Caco-2 (cell line): ENCODE measurements around the gene BPIFB4. TPM values are rescaled to one million over a fixed set of nuclear protein-coding genes. Genes with fewer than 3 reads are reported as not detected.

Source experiments
- BruUV-seq: library from RNA; stranded (reverse); fragments of 400-500 nt; replicated peaks from 2 replicates; lab custom pipeline; 2021; lab: Mats Ljungman, UMichigan
- CTCF ChIA-PET: fragments of 300-600 bp; sonication (Branson Sonifier 250); formaldehyde crosslinking; loops from one replicate; lab custom pipeline; 2022; ENCODE audit warnings: antibody characterized with exemption; lab: Charles Lee
- POLR2A ChIA-PET: fragments of 300-600 bp; sonication (Branson Sonifier 250); formaldehyde crosslinking; loops from one replicate; lab custom pipeline; 2022; ENCODE audit warnings: antibody characterized with exemption; lab: Charles Lee
- DNase-seq, 2 experiments: peaks; one replicate each; pipeline versions ENCODE4 v3.0.0 to v3.0.0-alpha.2; 2020 to 2022
- H3K27me3 ChIP-seq: replicated peaks from 2 replicates; pipeline ENCODE4 v1.6.0; 2011; ENCODE audit warnings: low read length; ENCODE audit not compliant: control insufficient read depth, insufficient read depth
- H3K36me3 ChIP-seq: 2 replicates; pipeline ENCODE4 v1.5.1; 2011; ENCODE audit warnings: low read length; ENCODE audit not compliant: control insufficient read depth, insufficient read depth
- H3K4me1 ChIP-seq: fragments of 250-450 bp; sonication (Bioruptor Pico); 2 replicates; pipeline ENCODE4 v1.5.1; 2020; ENCODE audit warnings: mild to moderate bottlenecking
- H3K4me3 ChIP-seq: 2 replicates; pipeline ENCODE4 v1.5.1; 2011; ENCODE audit warnings: low read depth, mild to moderate bottlenecking, control low read depth, low read length
- H3K9me3 ChIP-seq: fragments of 250-450 bp; sonication (Bioruptor Pico); 2 replicates; pipeline ENCODE4 v1.5.1; 2020; ENCODE audit warnings: mild to moderate bottlenecking, moderate library complexity
- H3K27ac Mint-ChIP-seq: one replicate; pipeline ENCODE4 v1.8.0; 2022; ENCODE audit warnings: mixed read lengths; ENCODE audit not compliant: unreplicated experiment
- H3K27me3 Mint-ChIP-seq: one replicate; pipeline ENCODE4 v1.8.0; 2022; ENCODE audit warnings: mixed read lengths; ENCODE audit not compliant: insufficient read depth, unreplicated experiment
- H3K36me3 Mint-ChIP-seq: one replicate; pipeline ENCODE4 v1.8.0; 2022; ENCODE audit warnings: mild to moderate bottlenecking, mixed read lengths; ENCODE audit not compliant: insufficient read depth, unreplicated experiment
- H3K4me1 Mint-ChIP-seq: one replicate; pipeline ENCODE4 v1.8.0; 2022; ENCODE audit warnings: low read depth, mixed read lengths; ENCODE audit not compliant: unreplicated experiment
- H3K4me3 Mint-ChIP-seq: one replicate; pipeline ENCODE4 v1.8.0; 2022; ENCODE audit warnings: mild to moderate bottlenecking, moderate library complexity, mixed read lengths; ENCODE audit not compliant: unreplicated experiment
- H3K9me3 Mint-ChIP-seq: one replicate; pipeline ENCODE4 v1.8.0; 2022; ENCODE audit warnings: mixed read lengths; ENCODE audit not compliant: unreplicated experiment
- intact Hi-C: fragments of 100-400 bp; cut with micrococcal nuclease; formaldehyde crosslinking; loops from one replicate; pipeline ENCODE4 v1.10.0; 2022; ENCODE audit not compliant: unreplicated experiment
- total RNA-seq: library from RNA; stranded (reverse); gene quantifications from 2 replicates; pipeline ENCODE4 v1.2.3, GENCODE V29; 2022
- TF ChIP-seq, protein P1 (sequence below), 2 experiments: fragments of 200-600 bp in 1 of 2; IDR thresholded peaks; 1 replicate in 1 of 2; 2 replicates in 1 of 2; pipeline versions ENCODE4 v1.5.1 to v1.8.0; 2011 to 2022; ENCODE audit warnings: antibody characterized with exemption in 1 of 2, control low read depth in 1 of 2, inconsistent platforms in 1 of 2, low read depth in 1 of 2, low read length in 1 of 2, mild to moderate bottlenecking in 1 of 2, moderate library complexity in 1 of 2; ENCODE audit not compliant: insufficient read depth in 1 of 2, severe bottlenecking in 1 of 2, unreplicated experiment in 1 of 2

BPIFB4 gene
- total RNA-seq, 1 experiment from 2014 or later, result not detected

DNA sequence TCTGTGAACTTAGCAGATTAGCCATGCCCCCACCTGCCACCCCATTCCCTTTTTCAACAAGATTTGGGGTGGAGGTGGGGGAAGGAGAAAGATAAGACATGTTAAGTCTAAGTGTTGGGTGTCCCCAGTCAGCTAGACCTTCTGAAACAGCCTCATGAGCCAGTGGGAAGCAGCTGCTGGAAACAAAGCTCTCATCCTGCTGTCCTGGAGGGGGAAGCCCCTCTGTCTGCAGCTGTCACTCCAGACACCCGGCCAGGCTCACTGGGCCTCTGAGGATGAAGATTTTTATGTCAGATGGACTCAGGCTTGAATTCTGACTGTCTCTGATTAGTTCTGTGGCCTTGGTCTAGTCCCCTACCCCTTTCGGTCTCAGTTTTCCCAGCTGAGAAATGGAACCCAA lies 24.7 kb upstream of the BPIFB4 start:
- no peak overlapping the region for H3K27ac Mint-ChIP-seq
- no peaks in the 10 kb centered on the region for H3K36me3 ChIP-seq
- H3K27me3 ChIP-seq, result no peaks in the 10 kb centered on the region
- peaks cover 16% of the 10 kb centered on the region for H3K27me3 Mint-ChIP-seq
- no peak overlapping the region for H3K4me3 ChIP-seq
- no peaks in the 10 kb centered on the region for H3K4me1 ChIP-seq
- no peaks in the 10 kb centered on the region for H3K4me1 Mint-ChIP-seq
- BruUV-seq, result no TSS peak
- H3K4me3 Mint-ChIP-seq, result no peak overlapping the region
- no peak for DNase-seq
- intact Hi-C loops, result no loop called here
- TF ChIP-seq, protein P1, sequence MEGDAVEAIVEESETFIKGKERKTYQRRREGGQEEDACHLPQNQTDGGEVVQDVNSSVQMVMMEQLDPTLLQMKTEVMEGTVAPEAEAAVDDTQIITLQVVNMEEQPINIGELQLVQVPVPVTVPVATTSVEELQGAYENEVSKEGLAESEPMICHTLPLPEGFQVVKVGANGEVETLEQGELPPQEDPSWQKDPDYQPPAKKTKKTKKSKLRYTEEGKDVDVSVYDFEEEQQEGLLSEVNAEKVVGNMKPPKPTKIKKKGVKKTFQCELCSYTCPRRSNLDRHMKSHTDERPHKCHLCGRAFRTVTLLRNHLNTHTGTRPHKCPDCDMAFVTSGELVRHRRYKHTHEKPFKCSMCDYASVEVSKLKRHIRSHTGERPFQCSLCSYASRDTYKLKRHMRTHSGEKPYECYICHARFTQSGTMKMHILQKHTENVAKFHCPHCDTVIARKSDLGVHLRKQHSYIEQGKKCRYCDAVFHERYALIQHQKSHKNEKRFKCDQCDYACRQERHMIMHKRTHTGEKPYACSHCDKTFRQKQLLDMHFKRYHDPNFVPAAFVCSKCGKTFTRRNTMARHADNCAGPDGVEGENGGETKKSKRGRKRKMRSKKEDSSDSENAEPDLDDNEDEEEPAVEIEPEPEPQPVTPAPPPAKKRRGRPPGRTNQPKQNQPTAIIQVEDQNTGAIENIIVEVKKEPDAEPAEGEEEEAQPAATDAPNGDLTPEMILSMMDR (IDR thresholded peaks at IDR 0.05; ENCODE audit: insufficient read depth in 1 of 2, low read depth in 1 of 2, low read length in 1 of 2, severe bottlenecking in 1 of 2, unreplicated experiment in 1 of 2), result no peak
- POLR2A ChIA-PET, result no interaction called here
- no peaks in the 10 kb centered on the region for H3K9me3 ChIP-seq
- H3K9me3 Mint-ChIP-seq, result no peaks in the 10 kb centered on the region
- H3K36me3 Mint-ChIP-seq, result peaks cover 5% of the 10 kb centered on the region
- CTCF ChIA-PET, result no interaction called here

DNA sequence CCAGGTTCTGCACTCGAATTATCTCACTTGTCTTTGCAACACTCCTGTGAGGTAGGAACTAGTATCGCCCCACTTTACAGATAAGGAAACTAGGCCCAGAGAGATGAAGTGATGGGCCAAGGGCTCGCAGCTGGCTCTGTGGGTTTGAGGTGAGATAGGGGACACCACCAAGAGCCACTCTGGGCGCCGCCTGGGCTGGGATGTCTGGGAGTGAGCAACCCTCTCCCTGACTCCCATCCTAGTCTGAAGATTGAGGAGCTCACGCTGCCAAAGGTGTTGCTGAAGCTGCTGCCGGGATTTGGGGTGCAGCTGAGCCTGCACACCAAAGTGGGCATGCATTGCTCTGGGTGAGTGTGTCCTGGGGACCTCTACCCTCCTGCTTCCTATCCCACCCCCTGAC lies 20.3 kb upstream of the BPIFB4 start:
- Histone ChIP-seq H3K36me3 (no peaks in the 10 kb centered on the region), H3K4me1 (no peaks in the 10 kb centered on the region), H3K4me3 (no peak overlapping the region), H3K27me3 (no peaks in the 10 kb centered on the region; the same call in 1 of the 2 replicates), H3K9me3 (no peaks in the 10 kb centered on the region)
- intact Hi-C loops, result no loop called here
- Mint-ChIP-seq H3K9me3 (no peaks in the 10 kb centered on the region), H3K4me1 (no peaks in the 10 kb centered on the region), H3K27me3 (peaks cover 19% of the 10 kb centered on the region), H3K36me3 (peaks cover 4% of the 10 kb centered on the region), H3K4me3 (no peak overlapping the region), H3K27ac (no peak overlapping the region)
- TF ChIP-seq, protein P1 (IDR thresholded peaks at IDR 0.05; ENCODE audit: insufficient read depth in 1 of 2, low read depth in 1 of 2, low read length in 1 of 2, severe bottlenecking in 1 of 2, unreplicated experiment in 1 of 2), result no peak
- POLR2A ChIA-PET, result no interaction called here
- CTCF ChIA-PET, result no interaction called here
- BruUV-seq, result no TSS peak
- DNase-seq, result no peak

DNA sequence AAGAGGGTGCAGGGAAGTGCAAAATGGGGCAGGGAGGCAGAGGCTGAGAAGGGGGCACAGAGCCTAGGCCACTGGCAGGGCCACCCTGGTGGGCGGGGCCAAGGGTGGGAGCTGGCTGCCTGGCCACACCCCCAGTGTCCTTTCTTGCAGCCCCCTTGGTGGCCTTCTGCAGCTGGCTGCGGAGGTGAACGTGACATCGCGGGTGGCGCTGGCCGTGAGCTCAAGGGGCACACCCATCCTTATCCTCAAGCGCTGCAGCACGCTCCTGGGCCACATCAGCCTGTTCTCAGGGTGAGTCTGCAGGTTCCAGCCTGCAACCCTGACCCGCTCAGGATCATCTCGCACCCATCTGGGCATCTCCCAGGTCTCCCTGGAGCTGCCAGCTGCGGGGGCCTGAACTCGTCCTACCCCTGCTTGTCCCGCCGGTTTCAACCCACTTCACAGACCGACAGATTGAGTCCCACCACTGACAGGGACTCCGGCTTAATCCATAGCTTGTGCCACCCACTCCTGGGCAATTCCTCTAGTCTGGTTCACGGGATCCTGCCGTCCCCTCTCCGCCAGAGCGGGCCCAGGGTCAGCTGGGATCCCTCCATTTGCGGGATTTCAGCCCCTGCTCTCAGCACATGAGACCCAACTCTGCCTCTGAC lies 19.6 kb upstream of the BPIFB4 start:
- Mint-ChIP-seq H3K4me1 (no peaks in the 10 kb centered on the region), H3K27ac (no peak overlapping the region), H3K27me3 (peaks cover 16% of the 10 kb centered on the region), H3K36me3 (no peaks in the 10 kb centered on the region), H3K4me3 (no peak overlapping the region), H3K9me3 (no peaks in the 10 kb centered on the region)
- H3K36me3 ChIP-seq, result no peaks in the 10 kb centered on the region
- H3K4me1 ChIP-seq, result no peaks in the 10 kb centered on the region
- intact Hi-C loops, result no loop called here
- ChIA-PET POLR2A (no interaction called here), CTCF (no interaction called here)
- DNase-seq, result no peak
- H3K27me3 ChIP-seq, result no peaks in the 10 kb centered on the region; the same call in 1 of the 2 replicates
- H3K9me3 ChIP-seq, result no peaks in the 10 kb centered on the region
- no TSS peak for BruUV-seq
- no peak overlapping the region for H3K4me3 ChIP-seq
- TF ChIP-seq, protein P1 (IDR thresholded peaks at IDR 0.05; ENCODE audit: insufficient read depth in 1 of 2, low read depth in 1 of 2, low read length in 1 of 2, severe bottlenecking in 1 of 2, unreplicated experiment in 1 of 2), result no peak
